ENCODE data around the gene SGTA.
A peak's percentile ranks its signal among the peaks of the same experiment; 100 is the strongest.
"Not testable (repeated sequence)": the region's sequence is repeated elsewhere in the genome, so short reads cannot be mapped to it uniquely, and the experiment has no call there.

The SGTA gene, protein sequence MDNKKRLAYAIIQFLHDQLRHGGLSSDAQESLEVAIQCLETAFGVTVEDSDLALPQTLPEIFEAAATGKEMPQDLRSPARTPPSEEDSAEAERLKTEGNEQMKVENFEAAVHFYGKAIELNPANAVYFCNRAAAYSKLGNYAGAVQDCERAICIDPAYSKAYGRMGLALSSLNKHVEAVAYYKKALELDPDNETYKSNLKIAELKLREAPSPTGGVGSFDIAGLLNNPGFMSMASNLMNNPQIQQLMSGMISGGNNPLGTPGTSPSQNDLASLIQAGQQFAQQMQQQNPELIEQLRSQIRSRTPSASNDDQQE

DNA sequence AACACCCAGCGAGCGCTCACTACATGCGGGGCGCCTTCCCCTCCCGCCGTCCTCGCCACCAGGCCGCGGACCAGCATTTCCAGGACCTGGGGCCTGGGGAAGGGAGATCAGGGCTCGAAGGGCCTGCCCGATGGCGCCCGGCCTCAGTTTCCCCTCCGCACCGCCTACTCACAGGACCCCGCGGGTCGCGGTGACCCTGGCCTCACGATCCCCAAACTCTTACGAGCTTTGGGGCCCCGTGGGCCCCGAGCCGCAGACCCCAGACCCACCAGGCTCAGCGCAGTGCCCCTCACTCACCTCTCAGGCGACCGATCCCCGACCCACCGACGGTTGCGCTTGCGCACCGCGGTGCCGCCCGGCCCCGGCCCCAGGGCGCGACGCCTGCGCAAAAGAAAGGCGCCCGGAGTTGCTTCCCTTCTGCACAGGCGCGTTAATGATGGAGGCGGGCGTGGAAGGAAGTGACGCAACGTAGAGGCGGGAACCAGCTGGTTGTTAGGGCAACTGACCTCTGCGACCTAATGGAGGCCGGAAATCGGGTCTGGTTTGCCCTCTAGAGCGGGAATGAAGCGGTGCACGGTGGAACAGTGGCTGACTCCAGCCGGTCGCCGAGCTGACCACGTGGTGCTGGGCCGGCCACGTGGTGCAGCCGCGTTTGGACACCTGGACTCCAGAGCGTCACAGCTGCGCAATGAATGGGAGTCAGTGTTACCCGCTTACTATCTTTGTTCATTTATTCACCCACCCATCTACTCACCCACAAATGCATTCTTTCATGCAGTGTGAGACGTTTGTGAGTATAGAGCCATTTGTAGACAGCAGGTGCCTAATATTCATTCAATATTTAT lies at the start of gene SGTA:
TSS of gene SGTA (minus strand) at position 338 of the 845 bp plus-strand sequence. CDS start 14,205 bp downstream, outside the sequence.
- DNase-seq (ENCODE audit: low spot score) (peak; percentile 95), FAIRE-seq (peak; percentile 20)

GRCh38 chr19:2827840-2828489 lies 44.9 kb upstream of the SGTA start:
- FAIRE-seq (no peak), DNase-seq (ENCODE audit: low spot score) (no peak)

- no peak for FAIRE-seq
- DNase-seq (ENCODE audit: low spot score) = no peak
These were observed 43.9 kb upstream of the SGTA start for GRCh38 chr19:2827022-2827421.

GRCh38 chr19:2824129-2824528 lies 41.1 kb upstream of the SGTA start:
- DNase-seq (ENCODE audit: low spot score) (no peak), FAIRE-seq (no peak)

GRCh38 chr19:2823646-2824045 lies 40.6 kb upstream of the SGTA start:
- no peak for FAIRE-seq
- no peak for DNase-seq (ENCODE audit: low spot score)

- DNase-seq (ENCODE audit: low spot score) = no peak
- no peak for FAIRE-seq
These were observed 39.8 kb upstream of the SGTA start for GRCh38 chr19:2822846-2823245.

DNA sequence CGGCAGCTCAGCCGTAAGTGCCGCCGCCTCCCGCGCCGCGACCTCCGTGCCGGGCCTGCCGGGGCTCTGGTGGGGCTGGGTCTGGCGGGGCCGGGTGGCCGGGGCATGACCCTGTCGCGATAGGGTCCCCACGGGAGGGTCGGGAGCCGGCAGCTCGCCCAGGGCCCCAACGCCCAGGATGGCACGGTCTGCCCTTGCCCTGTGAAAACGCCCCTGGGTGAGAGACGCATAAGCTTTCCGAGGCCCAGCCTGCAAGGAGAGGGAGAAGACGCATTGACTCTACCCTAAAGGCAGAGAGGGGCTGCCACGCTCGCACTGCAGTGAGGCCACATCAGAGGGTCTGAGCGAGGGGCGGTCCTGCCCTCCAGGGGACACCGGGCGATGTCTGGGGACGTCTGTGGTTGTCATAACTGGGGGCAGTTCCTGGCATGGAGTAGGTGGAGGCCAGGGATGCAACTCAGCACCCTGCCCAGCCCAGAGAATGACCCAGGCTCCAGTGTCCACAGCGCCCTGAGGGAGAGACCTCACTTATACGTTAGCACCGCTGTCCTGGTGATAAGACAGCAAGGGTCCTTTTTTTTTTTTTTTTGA lies 37.1 kb upstream of the SGTA start:
- FAIRE-seq = no peak
- DNase-seq (ENCODE audit: low spot score) = peak; percentile 16

DNA sequence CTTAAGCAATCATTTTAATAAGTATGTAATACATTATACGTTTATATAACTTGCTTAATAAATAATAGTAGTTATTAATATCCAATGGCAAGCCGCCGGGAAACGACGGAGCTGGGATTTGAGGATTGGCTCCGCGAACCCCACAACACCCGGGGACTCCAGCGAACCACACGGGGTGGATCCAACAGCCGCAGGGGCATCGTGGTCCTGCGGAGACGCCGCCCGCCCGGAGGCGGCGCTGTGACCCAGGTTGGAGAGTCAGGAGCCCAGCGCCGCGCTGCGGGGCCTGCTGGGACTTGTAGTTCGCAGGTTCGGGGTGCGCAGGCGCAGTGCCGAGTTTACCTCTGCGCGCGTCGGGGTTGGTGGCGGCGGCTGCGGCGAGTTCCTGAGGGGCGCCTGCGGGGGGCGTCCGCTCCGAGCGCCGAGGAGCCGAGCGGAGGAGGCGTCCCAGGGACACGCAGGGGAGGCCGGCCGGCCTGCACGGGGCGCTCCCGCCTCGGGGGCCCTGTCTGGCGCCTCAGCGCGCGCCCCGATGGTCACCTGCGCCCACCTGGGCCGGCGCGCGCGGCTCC lies 36.6 kb upstream of the SGTA start, which contains the start of gene ZNF554:
TSS of gene ZNF554 (plus strand) at position 329 of the 572 bp plus-strand sequence. CDS start at position 533, 204 bp downstream.
- FAIRE-seq = no peak
- peak; percentile 88 for DNase-seq (ENCODE audit: low spot score)

- FAIRE-seq; DNase-seq (ENCODE audit: low spot score): not testable (repeated sequence)
These were observed 34.3 kb upstream of the SGTA start for GRCh38 chr19:2817237-2817829.

- FAIRE-seq (no peak), DNase-seq (ENCODE audit: low spot score) (no peak)
These were observed 33.6 kb upstream of the SGTA start for GRCh38 chr19:2816641-2817040.

DNA sequence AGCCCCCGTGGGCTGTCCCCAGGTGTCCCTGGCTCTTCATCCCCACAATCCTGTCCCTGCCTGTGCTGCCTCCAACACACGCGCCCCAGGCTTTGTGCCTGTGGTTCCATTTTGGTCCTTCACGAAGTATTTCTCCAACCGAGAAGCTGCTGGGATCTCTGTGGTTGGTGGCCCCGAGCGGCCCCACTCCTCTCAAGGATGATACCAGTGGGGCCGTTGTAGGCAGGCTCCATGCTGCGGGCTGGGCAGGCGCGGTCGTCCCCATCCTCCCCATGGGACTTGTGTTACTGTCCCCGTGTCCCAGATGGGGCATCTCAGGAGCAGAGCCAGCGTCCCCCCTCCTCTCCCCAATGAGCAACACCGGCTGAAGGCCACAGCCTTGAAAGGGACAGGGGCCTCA lies 32.9 kb upstream of the SGTA start:
- FAIRE-seq (no peak), DNase-seq (ENCODE audit: low spot score) (no peak)

DNA sequence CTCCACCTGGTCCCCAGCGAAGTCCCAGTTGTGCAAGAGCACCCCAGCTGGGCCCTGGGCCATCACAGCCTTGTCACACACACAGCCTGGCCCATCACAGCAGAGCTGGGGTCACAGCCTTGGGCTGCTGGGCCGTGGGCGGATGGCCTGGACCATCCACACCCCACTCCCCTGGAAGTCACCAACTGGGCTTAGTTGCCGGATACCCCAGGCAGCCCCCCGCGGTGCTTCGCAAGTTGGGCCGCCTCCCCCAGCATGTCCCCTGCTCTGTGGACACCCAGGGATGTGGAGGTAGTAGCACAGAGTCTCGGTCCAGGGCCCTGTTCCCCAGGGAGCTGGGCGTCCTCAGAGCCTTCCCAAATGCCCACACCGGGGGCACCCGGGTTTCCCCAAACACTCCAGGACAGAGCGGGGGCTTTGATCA lies 32.1 kb upstream of the SGTA start:
- DNase-seq (ENCODE audit: low spot score) (no peak), FAIRE-seq (no peak)

DNA sequence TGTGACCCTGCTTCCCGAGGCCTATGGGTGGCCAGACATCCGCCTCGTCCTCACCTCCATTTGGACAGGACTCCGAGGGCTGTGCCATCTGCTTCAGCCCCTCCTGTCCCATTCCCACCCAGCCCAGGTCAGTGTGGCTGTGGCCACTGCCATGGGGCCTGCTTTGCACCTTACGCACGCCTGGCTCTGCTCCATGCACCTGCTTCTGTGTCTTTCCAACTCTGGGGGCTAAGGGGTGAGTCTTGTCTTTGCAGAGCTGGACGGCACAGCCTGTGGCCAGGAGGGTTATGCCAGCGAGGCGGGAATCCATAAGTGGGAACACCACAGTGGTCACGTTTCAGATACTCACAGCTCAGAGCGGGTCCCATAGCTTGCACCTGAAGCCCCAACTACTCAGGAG lies 31.4 kb upstream of the SGTA start:
- DNase-seq (ENCODE audit: low spot score) = no peak
- FAIRE-seq = no peak

DNA sequence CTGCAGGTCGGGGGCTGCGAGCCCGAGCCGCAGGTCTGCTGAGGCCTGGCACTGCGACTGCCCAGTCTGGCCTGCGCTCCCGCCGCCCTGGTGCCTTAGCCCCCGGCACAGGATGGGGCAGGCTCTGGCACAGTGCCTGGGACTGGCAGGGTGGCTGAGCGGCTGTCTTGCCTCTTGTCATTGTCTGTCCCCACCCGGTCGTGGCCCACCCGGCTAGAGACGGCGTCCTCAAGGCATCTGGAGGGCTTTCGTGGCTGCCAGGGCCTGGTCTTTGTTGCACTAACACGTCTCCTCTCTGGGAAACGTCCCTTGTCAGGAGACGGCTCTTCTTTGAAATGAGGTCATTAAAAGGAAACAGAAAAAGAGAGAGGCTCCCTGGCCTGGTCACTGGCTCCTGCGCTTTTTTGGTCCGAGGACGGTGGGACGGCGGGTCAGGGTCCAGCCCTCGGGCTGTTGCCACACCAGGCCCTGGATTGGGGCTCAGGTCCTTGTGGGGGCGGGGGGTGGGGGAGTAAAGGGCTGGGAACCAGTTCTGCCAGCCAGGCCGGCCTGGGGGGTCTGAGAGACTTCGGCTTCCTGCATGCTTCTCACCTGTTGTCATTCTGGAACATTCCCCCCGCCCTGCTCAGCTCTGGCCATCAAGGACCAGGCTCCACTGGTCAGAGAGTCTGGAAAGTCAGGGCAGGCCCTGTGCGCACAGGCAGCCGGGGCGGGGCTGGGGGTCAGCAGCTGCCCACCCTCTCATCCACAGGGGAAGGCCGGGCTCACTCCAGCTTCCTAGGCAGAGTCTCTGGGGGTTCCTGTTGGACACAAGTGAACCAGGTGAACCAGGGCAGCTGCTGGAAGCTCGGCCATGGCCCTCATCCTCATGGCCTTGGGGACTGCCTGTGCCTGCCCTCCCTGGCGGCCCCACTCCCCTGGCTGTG lies 30.4 kb upstream of the SGTA start:
- DNase-seq (ENCODE audit: low spot score) (no peak), FAIRE-seq (no peak)

- DNase-seq (ENCODE audit: low spot score) = no peak
- FAIRE-seq = no peak
These were observed 29.6 kb upstream of the SGTA start for GRCh38 chr19:2812414-2813234.

- no peak for DNase-seq (ENCODE audit: low spot score)
- FAIRE-seq = no peak
These were observed 28.8 kb upstream of the SGTA start for GRCh38 chr19:2811735-2812413.

DNA sequence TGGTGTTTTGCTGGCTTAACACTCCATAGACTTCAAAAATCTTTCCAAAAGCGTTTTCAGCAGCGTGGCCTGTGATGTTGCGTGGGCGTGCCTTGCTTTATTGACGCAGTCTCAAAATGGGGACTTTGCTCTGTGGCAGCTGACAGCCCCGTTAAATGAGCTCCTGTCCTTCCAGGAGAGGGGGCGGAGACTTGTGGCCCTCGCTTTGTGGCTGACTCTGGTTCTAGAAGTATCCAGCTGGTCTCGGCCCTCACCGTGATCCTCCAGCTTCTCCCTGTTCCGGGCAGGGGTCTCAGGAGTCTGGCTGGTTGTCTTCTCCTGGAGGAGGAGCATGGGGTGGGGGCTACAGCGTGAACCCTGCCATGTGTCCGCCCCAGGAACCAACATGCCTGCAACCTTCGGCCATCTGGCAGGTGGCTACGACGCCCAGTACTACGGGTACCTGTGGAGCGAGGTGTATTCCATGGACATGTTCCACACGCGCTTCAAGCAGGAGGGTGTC lies 28.2 kb upstream of the SGTA start:
- DNase-seq (ENCODE audit: low spot score) (no peak), FAIRE-seq (no peak)
